ENCODE measurements around the gene SEC14L1. TPM values are rescaled to one million over a fixed set of nuclear protein-coding genes. Genes with fewer than 3 reads are reported as not detected.

SEC14L1 gene
- total RNA-seq, 1 experiment from 2014 or later: 279 TPM

- Histone ChIP-seq H3K27ac (ENCODE audit: low read length) (no peak overlapping the region), H3K27me3 (ENCODE audit: control insufficient read depth, insufficient read depth, low read length) (no peaks in the 10 kb centered on the region), H3K9me3 (ENCODE audit: control insufficient read depth, insufficient read depth, low read depth, low read length) (peaks cover 20% of the 10 kb centered on the region), H3K4me1 (ENCODE audit: control insufficient read depth, insufficient read depth, low read length) (peaks cover 24% of the 10 kb centered on the region), H3K4me3 (ENCODE audit: low read depth in 2 of 2, low read length in 2 of 2) (no peak overlapping the region), H3K36me3 (ENCODE audit: control insufficient read depth, insufficient read depth, low read length) (no peaks in the 10 kb centered on the region)
- CTCF ChIA-PET: no interaction called here
- ATAC-seq (no peak), DNase-seq (ENCODE audit: low read depth, low spot score) (no peak)
- intact Hi-C loops (cut with micrococcal nuclease; ENCODE audit: unreplicated experiment): no loop called here
- TF ChIP-seq SIN3A (IDR thresholded peaks at IDR 0.05; ENCODE audit: borderline replicate concordance, insufficient read depth, low read depth, low read length) (no peak), TCF7L2 (IDR thresholded peaks at IDR 0.05; ENCODE audit: low read depth, low read length) (no peak), POLR2AphosphoS5 (IDR thresholded peaks at IDR 0.05; ENCODE audit: low read depth, low read length) (no peak)
- TF ChIP-seq, protein P1, sequence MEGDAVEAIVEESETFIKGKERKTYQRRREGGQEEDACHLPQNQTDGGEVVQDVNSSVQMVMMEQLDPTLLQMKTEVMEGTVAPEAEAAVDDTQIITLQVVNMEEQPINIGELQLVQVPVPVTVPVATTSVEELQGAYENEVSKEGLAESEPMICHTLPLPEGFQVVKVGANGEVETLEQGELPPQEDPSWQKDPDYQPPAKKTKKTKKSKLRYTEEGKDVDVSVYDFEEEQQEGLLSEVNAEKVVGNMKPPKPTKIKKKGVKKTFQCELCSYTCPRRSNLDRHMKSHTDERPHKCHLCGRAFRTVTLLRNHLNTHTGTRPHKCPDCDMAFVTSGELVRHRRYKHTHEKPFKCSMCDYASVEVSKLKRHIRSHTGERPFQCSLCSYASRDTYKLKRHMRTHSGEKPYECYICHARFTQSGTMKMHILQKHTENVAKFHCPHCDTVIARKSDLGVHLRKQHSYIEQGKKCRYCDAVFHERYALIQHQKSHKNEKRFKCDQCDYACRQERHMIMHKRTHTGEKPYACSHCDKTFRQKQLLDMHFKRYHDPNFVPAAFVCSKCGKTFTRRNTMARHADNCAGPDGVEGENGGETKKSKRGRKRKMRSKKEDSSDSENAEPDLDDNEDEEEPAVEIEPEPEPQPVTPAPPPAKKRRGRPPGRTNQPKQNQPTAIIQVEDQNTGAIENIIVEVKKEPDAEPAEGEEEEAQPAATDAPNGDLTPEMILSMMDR (IDR thresholded peaks at IDR 0.05): no peak
- TF ChIP-seq, protein P2, sequence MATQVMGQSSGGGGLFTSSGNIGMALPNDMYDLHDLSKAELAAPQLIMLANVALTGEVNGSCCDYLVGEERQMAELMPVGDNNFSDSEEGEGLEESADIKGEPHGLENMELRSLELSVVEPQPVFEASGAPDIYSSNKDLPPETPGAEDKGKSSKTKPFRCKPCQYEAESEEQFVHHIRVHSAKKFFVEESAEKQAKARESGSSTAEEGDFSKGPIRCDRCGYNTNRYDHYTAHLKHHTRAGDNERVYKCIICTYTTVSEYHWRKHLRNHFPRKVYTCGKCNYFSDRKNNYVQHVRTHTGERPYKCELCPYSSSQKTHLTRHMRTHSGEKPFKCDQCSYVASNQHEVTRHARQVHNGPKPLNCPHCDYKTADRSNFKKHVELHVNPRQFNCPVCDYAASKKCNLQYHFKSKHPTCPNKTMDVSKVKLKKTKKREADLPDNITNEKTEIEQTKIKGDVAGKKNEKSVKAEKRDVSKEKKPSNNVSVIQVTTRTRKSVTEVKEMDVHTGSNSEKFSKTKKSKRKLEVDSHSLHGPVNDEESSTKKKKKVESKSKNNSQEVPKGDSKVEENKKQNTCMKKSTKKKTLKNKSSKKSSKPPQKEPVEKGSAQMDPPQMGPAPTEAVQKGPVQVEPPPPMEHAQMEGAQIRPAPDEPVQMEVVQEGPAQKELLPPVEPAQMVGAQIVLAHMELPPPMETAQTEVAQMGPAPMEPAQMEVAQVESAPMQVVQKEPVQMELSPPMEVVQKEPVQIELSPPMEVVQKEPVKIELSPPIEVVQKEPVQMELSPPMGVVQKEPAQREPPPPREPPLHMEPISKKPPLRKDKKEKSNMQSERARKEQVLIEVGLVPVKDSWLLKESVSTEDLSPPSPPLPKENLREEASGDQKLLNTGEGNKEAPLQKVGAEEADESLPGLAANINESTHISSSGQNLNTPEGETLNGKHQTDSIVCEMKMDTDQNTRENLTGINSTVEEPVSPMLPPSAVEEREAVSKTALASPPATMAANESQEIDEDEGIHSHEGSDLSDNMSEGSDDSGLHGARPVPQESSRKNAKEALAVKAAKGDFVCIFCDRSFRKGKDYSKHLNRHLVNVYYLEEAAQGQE (IDR thresholded peaks at IDR 0.05; ENCODE audit: insufficient read depth in 1 of 2, low read depth in 2 of 2, low read length in 1 of 2): no peak
- POLR2A ChIA-PET: no interaction called here
- BruUV-seq (replicated peaks): no TSS peak
- in situ Hi-C loops (cut with HindIII; ENCODE audit: low pct_unique_long_range_greater_than_20kb, low sequenced_read_pairs): no loop called here
These were observed 34.3 kb downstream of the SEC14L1 start for GRCh38 chr17:77174928-77175661.

DNA sequence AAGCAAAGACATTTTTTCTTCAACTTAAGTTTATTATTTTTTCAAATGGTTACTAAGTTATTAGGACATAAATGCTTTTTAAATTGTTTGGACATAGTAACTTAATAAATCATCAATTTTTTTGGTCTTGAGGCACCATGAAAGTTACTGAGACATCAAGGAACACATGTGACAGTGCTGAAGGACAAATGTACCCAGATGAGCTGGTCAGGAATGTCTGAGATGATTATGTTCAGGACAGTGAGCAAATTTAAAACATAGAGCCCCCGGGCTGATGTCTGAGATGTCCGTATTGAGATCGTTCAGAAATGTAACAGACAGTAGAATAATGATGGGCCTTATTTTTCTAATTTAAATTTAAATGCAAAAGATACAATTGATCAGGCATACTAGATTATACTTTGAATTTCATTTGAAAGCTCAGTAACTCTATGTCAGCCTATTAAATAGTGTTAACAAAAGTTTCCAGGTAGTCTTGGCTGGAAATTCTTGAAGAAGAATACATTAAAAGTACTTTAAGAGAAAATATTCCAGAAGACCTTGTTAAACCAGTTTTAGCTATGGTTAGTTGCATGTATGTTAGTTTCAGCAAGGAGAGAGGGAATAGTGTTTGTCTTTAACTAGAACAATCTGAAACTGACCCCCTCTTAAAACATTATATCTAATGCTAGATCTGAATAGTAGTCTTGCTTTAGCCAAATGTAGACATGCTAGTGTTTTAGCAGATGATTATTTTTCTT is 36.4 kb downstream of the SEC14L1 start:
- BruUV-seq (replicated peaks): no TSS peak
- Histone ChIP-seq H3K4me3 (ENCODE audit: low read depth in 2 of 2, low read length in 2 of 2) (no peak overlapping the region), H3K27me3 (ENCODE audit: control insufficient read depth, insufficient read depth, low read length) (no peaks in the 10 kb centered on the region), H3K36me3 (ENCODE audit: control insufficient read depth, insufficient read depth, low read length) (no peaks in the 10 kb centered on the region), H3K4me1 (ENCODE audit: control insufficient read depth, insufficient read depth, low read length) (peaks cover 41% of the 10 kb centered on the region), H3K27ac (ENCODE audit: low read length) (no peak overlapping the region; the same call in 1 of the 2 replicates), H3K9me3 (ENCODE audit: control insufficient read depth, insufficient read depth, low read depth, low read length) (peaks cover 15% of the 10 kb centered on the region)
- intact Hi-C loops (cut with micrococcal nuclease; ENCODE audit: unreplicated experiment): no loop called here
- TF ChIP-seq, protein P2 (IDR thresholded peaks at IDR 0.05; ENCODE audit: insufficient read depth in 1 of 2, low read depth in 2 of 2, low read length in 1 of 2): no peak
- TF ChIP-seq POLR2AphosphoS5 (IDR thresholded peaks at IDR 0.05; ENCODE audit: low read depth, low read length): no peak
- TF ChIP-seq SIN3A (IDR thresholded peaks at IDR 0.05; ENCODE audit: borderline replicate concordance, insufficient read depth, low read depth, low read length): no peak
- TF ChIP-seq, protein P1 (IDR thresholded peaks at IDR 0.05): no peak
- TF ChIP-seq TCF7L2 (IDR thresholded peaks at IDR 0.05; ENCODE audit: low read depth, low read length): no peak
- ATAC-seq (no peak), DNase-seq (ENCODE audit: low read depth, low spot score) (no peak)
- ChIA-PET POLR2A (no interaction called here), CTCF (interaction anchor here (1.0 kb wide), 1 partner anchor 15 kb away, joined by 3 read pairs; no protein-coding TSS in a partner anchor)
- in situ Hi-C loops (cut with HindIII; ENCODE audit: low pct_unique_long_range_greater_than_20kb, low sequenced_read_pairs): no loop called here
